Peyer's patch (tissue), 4 donors: ENCODE results near the gene PDGFC.

Experiments
- POLR2A ChIP-seq, 2 donors: fragments of 450-650 bp; IDR thresholded peaks; one replicate each; pipeline ENCODE4 v1.5.1; 2017; ENCODE audit warnings: antibody characterized with exemption in 2 of 2, mild to moderate bottlenecking in 2 of 2, moderate library complexity in 2 of 2
- TF ChIP-seq, protein P1 (sequence below), 6 experiments: fragments of 450-650 bp in 4 of 6; fragments of 200-600 bp in 2 of 6; sonication (generic) in 1 of 6; IDR thresholded peaks; one replicate each; pipeline ENCODE4 v1.5.1; 2017 to 2019; ENCODE audit warnings: antibody characterized with exemption in 6 of 6, mild to moderate bottlenecking in 3 of 6, moderate library complexity in 1 of 6

DNA sequence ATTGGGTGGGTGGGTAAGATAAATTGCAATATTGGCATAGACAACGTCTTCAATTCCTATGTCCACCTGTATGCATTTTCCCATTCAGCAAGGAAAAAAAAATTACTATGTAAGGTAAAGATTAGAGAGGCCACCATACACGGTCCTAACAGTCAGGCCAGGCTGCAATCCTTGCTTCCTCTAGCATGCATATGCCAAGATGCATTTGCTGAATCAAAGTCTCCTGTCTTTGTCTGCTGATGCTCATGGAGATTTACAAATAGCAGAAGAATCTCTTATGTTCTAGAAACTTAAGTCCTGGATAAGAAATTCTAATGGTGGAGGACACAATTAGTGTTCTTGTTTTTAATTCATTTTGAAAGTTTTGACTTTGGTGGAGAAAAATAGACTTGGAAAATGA lies 206.8 kb downstream of the PDGFC start:
- TF ChIP-seq, protein P1, sequence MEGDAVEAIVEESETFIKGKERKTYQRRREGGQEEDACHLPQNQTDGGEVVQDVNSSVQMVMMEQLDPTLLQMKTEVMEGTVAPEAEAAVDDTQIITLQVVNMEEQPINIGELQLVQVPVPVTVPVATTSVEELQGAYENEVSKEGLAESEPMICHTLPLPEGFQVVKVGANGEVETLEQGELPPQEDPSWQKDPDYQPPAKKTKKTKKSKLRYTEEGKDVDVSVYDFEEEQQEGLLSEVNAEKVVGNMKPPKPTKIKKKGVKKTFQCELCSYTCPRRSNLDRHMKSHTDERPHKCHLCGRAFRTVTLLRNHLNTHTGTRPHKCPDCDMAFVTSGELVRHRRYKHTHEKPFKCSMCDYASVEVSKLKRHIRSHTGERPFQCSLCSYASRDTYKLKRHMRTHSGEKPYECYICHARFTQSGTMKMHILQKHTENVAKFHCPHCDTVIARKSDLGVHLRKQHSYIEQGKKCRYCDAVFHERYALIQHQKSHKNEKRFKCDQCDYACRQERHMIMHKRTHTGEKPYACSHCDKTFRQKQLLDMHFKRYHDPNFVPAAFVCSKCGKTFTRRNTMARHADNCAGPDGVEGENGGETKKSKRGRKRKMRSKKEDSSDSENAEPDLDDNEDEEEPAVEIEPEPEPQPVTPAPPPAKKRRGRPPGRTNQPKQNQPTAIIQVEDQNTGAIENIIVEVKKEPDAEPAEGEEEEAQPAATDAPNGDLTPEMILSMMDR (IDR thresholded peaks at IDR 0.05), result no peak
- no peak for TF ChIP-seq POLR2A (IDR thresholded peaks at IDR 0.05)
